GM18858 (cell line): ENCODE measurements around the gene PPP1R13B.
"Not testable (repeated sequence)": the region's sequence is repeated elsewhere in the genome, so short reads cannot be mapped to it uniquely, and the experiment has no call there.

Source experiments
- ATAC-seq: cut with Tn5 transposase; IDR thresholded peaks from one replicate; pipeline ENCODE4 v1.9.1; 2021; ENCODE audit not compliant: unreplicated experiment

PPP1R13B gene

GRCh38 chr14:103861413-103862392 lies 14.3 kb upstream of the PPP1R13B start:
- no peak for ATAC-seq

GRCh38 chr14:103859416-103860202 lies 12.2 kb upstream of the PPP1R13B start:
- no peak for ATAC-seq

DNA sequence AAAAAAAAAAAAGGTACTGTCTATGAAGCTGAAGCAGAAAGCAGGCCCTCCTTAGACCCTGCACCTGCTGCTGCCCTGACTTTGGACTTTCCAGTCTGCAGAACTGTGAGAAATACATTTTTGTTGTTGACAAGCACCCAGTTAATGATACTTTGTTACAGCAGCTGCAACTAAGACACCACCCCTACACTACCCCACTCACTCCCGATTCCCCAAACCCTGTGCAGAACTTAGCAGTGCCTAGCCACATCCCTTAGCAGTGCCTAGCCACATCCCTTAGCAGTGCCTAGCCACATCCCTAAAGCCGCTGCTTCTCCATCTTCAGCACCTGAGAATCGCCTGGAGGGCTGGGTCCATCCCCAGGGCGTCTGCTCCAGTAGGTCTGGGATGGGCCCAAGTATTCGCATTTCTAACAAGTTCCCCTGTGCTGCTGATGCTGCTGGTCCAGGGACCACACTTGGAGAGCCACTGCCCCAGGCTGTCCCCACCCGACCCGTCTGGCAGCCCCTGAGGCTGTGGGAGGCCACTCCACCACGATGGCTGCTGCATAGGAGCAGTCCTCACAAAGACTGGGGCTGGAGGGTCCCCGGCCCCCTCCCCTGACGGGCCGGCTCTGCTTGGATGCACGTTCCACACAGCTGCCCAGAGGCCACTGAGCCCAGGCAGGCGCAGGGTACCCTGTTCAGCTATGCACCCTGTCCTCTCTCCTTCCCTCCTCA lies 10.8 kb upstream of the PPP1R13B start:
- ATAC-seq, result no peak

GRCh38 chr14:103857256-103857655 lies 9.9 kb upstream of the PPP1R13B start:
- no peak for ATAC-seq

DNA sequence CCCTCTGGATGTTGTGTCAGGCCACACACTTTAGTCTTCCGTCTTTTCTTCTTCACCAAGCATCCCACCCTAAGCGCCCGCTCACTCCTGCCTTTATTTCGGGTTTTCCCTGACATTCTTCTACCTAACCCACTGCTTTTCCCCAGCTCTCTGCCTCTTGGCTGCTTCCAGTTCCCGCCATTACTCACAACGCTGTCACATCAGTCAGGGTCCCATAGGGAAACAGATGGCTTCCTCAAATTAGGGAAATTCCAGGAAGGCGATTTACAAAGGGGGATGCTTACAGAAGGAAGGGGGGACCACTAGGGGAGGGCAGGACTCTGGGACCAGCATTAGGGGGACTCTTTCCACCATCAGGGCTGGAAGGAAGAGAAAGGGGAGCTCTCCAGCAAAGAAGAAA lies 9.2 kb upstream of the PPP1R13B start:
- no peak for ATAC-seq

DNA sequence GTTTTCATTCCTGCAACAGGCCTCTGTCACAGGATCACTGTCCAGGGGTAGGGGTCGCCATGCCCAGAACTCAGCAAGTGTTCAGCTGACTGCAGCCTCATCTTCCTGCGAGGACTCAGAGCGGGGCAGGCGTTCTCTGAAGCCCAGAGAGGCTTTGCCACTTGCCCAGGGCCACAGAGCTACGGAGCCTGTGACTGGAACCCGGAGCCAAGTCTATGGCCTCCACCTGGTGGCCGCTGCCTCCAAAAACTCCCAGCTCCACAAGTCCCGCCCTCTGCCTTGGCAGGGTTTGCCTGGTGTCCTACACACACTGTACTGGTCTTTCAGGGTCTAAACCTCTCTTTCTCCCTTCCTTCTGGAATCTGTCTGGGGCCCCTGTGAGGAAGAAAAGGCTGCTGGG lies 8.7 kb upstream of the PPP1R13B start:
- ATAC-seq, result no peak

- ATAC-seq, result no peak
Observed at GRCh38 chr14:103855734-103856095, 8.3 kb upstream of the PPP1R13B start.

DNA sequence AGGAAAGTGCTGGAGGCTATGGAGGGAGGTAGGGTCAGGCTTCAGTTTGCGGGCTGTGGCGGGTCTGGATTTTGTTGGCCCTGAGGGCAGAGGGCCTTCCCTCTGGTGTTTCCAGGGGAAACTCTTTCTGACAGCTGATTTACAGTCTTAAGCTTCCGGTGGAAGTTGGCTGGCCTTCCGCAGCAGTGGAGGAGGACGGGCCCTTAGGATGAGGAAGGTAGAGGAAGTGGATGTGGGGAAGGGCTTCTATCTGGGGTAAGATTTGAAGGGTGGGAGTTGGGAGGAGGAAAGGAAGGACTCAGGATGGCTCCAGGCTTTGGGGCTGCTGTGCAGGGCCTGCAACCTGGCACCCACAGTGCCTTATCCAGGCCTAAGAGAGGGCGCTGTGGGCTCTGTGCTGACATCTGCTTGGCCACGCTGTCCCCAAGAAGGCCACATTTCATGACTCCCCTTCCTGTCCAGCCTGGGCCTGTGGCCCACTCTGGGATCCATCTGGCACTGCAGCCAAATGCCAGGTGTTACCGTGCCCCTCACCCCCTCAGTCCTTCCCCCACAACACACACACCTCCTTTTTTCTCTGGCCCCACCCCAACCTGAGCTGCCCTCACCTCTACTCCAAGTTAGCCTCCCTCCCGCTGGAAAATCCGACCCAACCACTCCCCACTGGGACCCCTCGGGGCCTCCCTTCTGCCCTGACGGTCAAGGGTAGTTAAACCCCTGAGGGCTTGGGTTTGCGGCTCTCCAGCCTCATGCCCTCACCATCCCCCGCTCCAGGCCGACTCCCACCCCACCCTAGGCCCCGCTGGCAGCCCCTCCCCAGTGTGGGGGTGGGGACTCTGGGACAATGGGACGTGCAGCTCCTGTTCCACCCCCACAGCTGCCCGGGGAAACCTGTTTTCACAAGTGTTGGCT lies 7.7 kb upstream of the PPP1R13B start:
- no peak for ATAC-seq

- no peak for ATAC-seq
Observed at GRCh38 chr14:103854017-103854808, 6.8 kb upstream of the PPP1R13B start.

DNA sequence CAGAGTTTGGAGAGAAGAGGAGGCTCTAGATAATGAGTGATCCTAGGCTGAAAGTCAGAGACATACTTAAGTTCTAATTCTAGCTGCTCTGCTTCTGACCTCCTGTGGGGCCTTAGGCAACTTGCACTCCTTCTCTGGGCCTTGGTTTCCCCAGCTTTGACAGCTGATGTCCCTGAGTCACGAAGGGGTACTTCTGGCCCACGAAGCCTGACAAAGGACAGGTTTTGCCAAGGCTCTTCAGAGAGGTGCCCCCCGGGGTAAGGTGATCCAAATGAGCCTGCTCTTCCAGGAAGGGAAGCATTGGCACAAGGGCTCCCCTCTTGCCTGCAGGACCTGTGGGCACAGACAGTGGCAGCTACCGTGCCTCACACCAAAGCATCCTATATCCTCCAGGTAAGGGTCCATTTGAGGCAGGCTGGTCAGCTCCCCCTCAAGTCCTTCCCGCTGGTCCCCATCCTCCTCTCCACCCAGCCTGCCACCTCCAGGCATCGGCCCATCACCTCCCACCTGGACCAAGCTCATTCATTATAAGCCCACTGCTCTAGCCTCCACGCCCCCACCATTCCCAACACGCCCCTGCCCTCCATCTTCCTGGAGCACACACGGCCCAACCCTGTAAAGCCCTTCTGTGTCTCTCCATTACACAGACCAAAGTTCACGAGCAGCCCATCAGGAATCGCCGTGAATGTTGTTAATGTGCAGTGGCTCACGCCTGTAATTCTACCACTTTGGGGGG lies 1.9 kb upstream of the PPP1R13B start:
- no peak for ATAC-seq

DNA sequence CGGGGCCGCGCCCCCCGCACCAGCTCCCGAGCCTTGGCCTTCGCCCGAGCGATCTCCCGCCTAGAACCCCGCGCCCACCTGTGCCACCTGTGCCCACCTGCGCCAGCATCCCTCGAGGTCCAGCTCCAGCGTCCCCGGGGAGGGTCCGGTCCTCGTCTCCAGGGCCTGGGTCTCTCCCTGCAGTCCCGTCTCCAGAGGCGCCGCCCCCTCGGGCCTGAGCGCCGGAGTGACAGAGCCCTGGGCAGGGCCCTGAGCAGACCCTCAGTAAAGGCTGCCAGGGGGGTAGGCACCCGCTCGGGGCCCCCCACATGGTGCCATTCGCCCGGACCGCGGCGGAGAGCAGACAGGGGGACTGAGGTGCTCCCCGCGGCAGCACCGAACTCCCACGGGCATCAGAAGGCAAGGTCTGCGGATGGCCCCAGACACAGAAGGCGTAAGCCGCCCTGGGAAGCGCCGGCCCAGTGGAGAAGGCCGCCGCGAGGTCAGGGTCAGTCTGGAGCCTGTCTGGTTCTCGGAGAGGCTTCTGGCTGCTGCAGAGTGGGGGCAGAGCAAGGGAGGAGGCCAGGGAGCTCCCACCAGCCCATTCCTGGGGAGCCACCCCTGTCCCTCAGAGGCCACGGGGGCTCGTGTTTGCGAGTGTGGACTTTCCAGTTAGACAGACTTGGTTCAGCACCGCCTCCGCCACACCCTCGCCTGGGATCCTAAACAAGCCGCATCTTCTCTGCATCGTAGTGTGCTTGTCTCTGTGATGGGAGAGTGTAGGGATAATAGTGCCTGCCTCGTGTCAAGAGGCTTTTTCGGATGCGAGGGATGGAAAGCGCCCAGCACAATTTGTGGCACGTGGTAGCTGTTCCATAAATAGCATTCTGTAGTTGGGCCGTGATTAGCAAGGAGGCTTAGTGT lies 1.1 kb upstream of the PPP1R13B start:
- no peak for ATAC-seq

DNA sequence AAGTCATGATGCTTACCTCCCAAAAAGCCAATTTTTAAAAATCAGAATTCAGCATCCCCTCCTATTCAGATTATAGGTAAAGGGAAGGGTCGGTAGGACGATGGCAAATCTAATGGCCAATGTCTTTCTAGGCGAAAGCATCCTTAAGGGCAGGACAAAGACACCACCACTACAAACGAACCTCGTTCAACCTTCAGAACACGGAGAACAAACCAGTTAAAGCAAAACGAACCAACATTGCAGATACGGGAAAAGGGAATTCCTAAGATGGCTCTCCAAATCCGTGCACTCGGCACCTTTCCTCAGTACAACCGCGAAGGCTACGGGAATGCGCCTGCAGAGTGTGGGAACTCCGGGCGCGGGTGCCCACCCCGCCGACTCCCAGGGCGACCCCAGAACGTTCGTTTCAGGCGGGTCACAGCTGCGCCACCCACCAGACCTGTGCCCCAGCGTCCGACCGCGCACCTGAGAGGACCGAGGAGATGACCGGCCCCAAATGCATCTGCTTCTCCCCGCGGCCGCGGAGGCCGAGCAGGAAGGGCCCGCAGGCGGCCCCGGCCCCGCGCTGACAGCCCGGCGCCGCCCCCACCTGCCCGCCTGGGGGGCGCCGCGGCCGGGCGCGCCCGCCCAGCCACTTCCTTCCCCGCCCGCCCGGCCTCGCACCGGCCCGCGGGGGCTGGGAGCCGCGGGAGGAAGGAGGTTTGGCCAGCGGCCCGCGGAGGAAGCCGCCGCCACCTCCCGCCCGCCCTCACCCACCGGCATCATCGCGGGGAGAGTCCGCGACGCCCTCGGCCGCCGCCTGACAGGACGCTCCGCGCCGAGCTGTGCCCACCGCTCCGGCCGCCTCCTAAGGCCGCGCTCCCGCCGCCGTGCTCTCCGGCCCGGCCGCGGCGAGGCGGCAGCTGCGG lies 578 bp downstream of the PPP1R13B start:
- ATAC-seq, result peak; percentile 22

DNA sequence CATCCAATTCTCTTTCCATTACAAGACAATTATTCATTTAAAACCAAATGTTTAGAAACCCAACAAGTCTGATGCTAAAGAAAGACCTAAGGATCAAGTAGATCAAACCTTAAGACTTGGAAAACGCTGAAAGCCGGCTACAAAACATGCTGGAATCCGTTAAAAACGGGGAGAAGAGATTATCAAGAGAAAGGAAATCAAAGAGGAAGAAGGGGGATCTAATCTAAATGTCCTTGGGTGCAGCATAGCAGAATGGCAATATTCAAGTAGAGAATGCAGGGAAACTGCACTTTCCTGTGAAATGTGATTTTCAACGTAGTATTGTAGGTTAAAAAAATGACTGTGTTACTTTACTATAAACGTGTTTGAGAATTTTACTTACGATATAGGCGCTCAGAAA lies 1.3 kb downstream of the PPP1R13B start:
- ATAC-seq, result no peak

- ATAC-seq, result no peak
Observed at GRCh38 chr14:103845327-103845726, 2.0 kb downstream of the PPP1R13B start.

GRCh38 chr14:103841265-103841664 lies 6.1 kb downstream of the PPP1R13B start:
- ATAC-seq, result not testable (repeated sequence)

DNA sequence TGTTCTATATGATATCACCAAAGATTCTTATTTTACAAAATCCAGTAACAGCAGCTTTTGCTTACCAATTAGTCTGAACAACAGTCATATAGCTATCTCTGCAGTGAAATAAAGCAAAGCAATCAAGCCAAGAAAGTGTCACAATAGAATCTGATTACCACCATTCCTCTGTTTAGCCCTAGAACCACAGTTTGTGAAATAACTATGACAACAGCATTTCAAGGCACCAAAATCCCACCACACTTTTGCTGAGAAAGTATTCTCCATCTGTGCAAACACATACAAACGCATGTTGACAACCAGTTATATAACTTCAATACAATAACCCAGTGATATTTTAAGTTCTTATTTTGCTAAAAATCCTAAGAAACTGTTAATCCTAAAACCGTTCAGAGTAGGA lies 7.4 kb downstream of the PPP1R13B start:
- ATAC-seq, result no peak

- no peak for ATAC-seq
Observed at GRCh38 chr14:103839579-103839978, 7.8 kb downstream of the PPP1R13B start.
